H1 (cell line): ENCODE results near the gene TAS1R3.

ENCODE experiments used
- CBX8 ChIP-seq: fragments of 300-800, 300-1000 bp; sonication (generic); IDR thresholded peaks from 2 replicates; pipeline ENCODE4 v1.7.1; 2016; ENCODE audit warnings: low read depth, low read length, borderline replicate concordance
- CTCF ChIP-seq, 3 experiments: IDR thresholded peaks; 1 replicate in 2 of 3; 2 replicates in 1 of 3; pipeline versions ENCODE4 v1.5.1 to v1.6.1; 2011; ENCODE audit warnings: low read length in 3 of 3, mild to moderate bottlenecking in 3 of 3, inconsistent platforms in 2 of 3, low read depth in 1 of 3, moderate library complexity in 1 of 3; ENCODE audit not compliant: insufficient read depth in 1 of 3; ENCODE audit errors: control extremely low read depth in 1 of 3
- EZH2 ChIP-seq: fragments of 200-600 bp; sonication (generic); IDR thresholded peaks from 2 replicates; pipeline ENCODE4 v1.7.1; 2012; ENCODE audit warnings: low read depth, mild to moderate bottlenecking, moderate library complexity, low read length, inconsistent platforms; ENCODE audit not compliant: severe bottlenecking
- MAFK ChIP-seq: IDR thresholded peaks from 2 replicates; pipeline ENCODE4 v1.6.1; 2012; ENCODE audit warnings: low read depth, mild to moderate bottlenecking, improper control_type of control experiment, low read length
- POLR2AphosphoS5 ChIP-seq: IDR thresholded peaks from 2 replicates; pipeline ENCODE4 v1.6.1; 2011; ENCODE audit warnings: low read depth, low read length
- RNF2 ChIP-seq: fragments of 200-900, 300-1000 bp; sonication (generic); IDR thresholded peaks from 2 replicates; pipeline ENCODE4 v1.7.1; 2016; ENCODE audit warnings: borderline replicate concordance, low read depth, mild to moderate bottlenecking, antibody characterized with exemption, low read length; ENCODE audit not compliant: poor library complexity, severe bottlenecking; ENCODE audit errors: missing control alignments
- RXRA ChIP-seq: IDR thresholded peaks from 2 replicates; pipeline ENCODE4 v1.6.1; 2011; ENCODE audit warnings: low read depth, mild to moderate bottlenecking, low read length, moderate library complexity; ENCODE audit not compliant: insufficient read depth
- TAF1 ChIP-seq: IDR thresholded peaks from 2 replicates; pipeline ENCODE4 v1.6.1; 2011; ENCODE audit warnings: mild to moderate bottlenecking, low read depth, low read length

- TF ChIP-seq TAF1 (no peak), POLR2AphosphoS5 (no peak), CTCF (IDR thresholded peaks at IDR 0.05; ENCODE audit: control extremely low read depth in 1 of 3, insufficient read depth in 1 of 3, low read depth in 1 of 3, low read length in 3 of 3) (no peak), CBX8 (no peak), RXRA (no peak), MAFK (no peak), RNF2 (no peak), EZH2 (no peak)
Observed at GRCh38 chr1:1282998-1283397, 48.1 kb upstream of the TAS1R3 start.
